GM13976 (cell line): ENCODE results near the gene PRB3.

Experiments used
- DNase-seq: peaks from one replicate; pipeline ENCODE4 v3.0.0; 2012; ENCODE audit warnings: low spot score
- in situ Hi-C: fragments of 300-500 bp; cut with MboI; formaldehyde crosslinking; loops from one replicate; pipeline ENCODE4 v1.12.0; 2022; ENCODE audit warnings: low sequenced_read_pairs, mixed read lengths, inconsistent platforms; ENCODE audit not compliant: unreplicated experiment
- TF ChIP-seq, protein P1 (sequence below): IDR thresholded peaks from 2 replicates; pipeline ENCODE4 v1.5.1; 2012; ENCODE audit warnings: borderline replicate concordance, mild to moderate bottlenecking; ENCODE audit not compliant: insufficient read depth; ENCODE audit errors: extremely low read depth, missing control alignments, control extremely low read depth

PRB3 gene

DNA sequence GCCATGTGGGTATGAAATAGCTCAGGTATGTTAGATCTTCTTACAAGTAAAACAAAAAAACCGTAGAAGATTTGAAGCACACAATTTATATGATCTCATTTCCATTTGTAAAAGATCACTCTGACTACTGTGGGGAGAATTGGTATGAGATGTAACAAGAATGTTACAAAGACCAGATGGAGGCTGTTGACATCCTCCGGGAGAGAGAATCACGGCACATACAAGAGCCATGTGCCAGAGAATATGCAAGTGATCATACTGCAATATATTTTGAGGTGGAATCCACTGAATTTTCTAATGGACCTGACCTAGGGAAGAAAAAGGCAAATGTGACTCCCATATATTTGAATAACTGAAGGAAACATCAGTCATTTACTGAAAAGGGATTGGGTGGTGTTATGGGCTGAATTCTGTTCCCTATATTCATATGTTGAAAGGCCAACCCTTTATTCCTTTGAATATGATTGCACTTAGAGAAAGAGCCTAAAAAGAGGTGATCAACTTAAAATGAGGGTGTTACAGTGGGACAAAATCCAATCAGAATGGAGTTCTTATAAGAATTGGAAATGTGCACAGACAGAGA lies 29.1 kb downstream of the PRB3 start:
- DNase-seq, result no peak
- TF ChIP-seq, protein P1, sequence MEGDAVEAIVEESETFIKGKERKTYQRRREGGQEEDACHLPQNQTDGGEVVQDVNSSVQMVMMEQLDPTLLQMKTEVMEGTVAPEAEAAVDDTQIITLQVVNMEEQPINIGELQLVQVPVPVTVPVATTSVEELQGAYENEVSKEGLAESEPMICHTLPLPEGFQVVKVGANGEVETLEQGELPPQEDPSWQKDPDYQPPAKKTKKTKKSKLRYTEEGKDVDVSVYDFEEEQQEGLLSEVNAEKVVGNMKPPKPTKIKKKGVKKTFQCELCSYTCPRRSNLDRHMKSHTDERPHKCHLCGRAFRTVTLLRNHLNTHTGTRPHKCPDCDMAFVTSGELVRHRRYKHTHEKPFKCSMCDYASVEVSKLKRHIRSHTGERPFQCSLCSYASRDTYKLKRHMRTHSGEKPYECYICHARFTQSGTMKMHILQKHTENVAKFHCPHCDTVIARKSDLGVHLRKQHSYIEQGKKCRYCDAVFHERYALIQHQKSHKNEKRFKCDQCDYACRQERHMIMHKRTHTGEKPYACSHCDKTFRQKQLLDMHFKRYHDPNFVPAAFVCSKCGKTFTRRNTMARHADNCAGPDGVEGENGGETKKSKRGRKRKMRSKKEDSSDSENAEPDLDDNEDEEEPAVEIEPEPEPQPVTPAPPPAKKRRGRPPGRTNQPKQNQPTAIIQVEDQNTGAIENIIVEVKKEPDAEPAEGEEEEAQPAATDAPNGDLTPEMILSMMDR, result no peak
- in situ Hi-C loops, result no loop called here

DNA sequence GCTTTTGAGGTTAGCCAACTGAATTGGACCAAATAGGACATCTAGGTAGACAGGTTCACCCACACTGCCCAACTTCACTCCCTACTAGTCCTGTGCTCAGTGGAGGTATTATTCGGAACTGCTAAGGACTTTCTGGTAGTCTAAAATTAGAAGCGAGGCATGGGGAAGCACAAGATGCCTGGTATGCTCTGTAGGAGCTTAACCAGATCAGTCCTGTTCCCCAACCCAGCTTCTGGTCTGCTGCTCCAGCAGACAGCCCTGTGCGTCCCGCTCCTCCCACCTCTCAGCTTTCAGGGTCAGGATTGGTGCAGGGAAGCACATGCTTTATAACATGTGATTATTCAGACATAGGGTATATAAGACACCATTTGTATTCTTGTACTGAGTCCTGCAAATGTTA lies 31.2 kb downstream of the PRB3 start:
- in situ Hi-C loops, result no loop called here
- no peak for DNase-seq
- TF ChIP-seq, protein P1, result no peak

DNA sequence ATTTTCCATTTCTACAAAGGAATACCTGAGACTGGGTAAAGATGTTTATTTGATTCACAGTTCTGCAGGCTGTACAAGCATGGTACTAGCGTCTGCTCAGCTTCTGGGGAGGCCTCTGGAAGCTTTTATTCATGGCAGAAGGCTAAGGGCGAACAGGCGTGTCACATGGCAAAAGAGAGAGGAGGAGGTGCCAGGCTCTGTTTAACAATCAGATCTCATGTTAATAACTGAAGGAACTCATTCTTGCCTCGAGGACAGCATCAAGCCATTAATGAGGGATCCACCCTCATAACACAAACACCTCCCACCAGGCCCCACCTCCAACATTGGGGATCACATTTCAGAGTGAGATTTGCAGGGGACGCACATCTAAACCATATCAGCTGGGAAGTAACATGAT lies 36.0 kb downstream of the PRB3 start:
- in situ Hi-C loops, result loop anchor here (5.0 kb wide), 1 partner anchor 254 kb away; no protein-coding TSS in a partner anchor
- DNase-seq, result no peak
- TF ChIP-seq, protein P1, result no peak

DNA sequence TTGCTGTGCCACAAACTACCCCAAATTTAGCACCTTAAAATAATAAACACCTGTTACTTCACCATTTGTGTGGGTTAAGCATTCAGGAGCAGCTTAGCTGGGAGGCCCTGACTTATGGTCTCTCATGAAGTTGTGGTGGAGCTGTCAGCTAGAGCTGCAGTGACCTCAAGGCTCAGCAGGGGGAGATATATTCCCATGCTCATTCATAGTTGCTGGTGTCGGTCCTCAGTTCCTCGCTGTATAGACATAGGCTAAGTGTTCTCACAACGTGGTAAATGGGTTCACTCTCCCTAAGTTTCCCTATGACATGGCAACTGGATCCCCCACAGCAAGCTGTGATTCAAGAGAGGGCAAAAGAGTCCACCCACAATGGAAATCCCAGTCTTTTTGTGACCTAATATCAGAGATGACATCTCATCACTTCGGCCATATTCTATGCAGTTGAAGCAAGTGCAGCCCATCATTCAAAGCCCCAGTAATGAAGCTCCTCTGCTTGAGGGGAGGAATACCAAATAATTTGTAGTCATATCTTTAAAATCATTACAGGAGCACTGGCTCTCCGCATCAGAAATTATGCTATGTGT lies 41.1 kb downstream of the PRB3 start:
- TF ChIP-seq, protein P1, result peak; percentile 47
- in situ Hi-C loops, result no loop called here
- DNase-seq, result peak; percentile 25

DNA sequence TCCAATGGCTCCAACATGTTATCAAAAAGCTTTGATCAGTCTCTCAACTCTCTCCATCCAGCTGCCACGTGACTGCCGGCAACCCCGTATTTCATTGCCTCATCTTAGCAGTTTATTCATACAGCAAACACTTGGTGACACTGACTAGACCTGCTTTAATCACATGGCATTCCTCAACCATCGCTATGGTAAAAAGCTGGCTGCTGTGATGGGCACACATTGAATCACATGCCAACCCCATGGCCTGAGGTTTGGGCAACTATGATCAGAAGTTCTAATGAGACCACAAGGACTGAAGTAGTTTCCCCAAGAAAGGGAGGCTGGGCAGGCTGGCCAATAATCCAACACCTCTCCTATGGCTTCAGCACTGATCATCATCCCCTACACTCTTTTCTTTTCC lies 42.1 kb downstream of the PRB3 start:
- TF ChIP-seq, protein P1, result no peak
- DNase-seq, result no peak
- in situ Hi-C loops, result no loop called here
